ENCODE results near the gene SMURF2.
A peak's percentile ranks its signal among the peaks of the same experiment; 100 is the strongest.
"Not testable (repeated sequence)": the region's sequence is repeated elsewhere in the genome, so short reads cannot be mapped to it uniquely, and the experiment has no call there.

Gene SMURF2

DNA sequence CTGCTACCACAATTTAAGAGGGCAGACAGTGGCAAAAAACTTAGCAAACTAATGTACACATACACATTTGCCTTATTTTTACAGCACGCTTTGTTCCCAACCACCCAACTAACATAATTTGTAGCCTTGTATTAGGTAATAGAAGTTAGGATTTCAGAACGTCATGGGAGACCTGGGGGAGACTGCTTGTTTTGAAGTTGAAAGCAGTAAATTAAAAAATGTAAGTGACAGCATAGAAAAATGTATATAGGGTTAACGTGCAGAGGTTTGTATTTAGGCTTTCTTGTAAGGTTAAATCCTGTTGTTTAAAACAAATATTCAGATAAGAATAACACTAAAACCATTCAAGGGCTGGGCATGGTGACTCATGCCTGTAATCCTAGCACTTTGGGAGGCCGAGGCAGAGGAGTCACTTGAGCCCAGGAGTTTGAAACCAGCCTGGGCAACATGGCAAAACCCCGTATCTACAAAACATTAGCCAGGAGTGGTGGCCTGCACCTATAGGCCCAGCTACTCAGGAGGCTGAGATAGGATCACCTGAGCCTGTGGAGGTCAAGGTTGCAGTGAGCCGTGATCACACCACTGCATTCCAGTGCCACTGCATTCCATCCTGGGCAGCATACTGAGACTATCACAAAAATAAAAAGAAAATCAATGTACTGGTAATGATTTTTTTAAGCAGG lies 2.3 kb upstream of the SMURF2 start:
- DNase-seq (ENCODE audit: low read depth), result not testable (repeated sequence)

DNA sequence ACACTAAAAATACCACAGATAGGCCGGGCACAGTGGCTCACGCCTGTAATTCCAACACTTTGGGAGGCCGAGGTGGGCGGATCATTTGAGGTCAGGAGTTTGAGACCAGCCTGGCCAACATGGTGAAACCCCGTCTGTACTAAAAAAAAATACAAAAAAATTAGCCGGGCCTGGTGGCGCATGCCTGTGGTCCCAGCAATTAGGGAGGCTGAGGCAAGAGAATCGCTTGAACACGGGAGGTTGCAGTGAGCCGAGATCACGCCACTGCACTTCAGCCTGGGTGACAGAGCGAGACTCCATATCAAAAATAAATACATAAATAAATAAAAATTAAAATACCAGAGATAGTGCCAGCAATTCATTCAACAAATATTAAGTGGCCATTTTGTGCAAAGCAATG lies 1.7 kb upstream of the SMURF2 start:
- DNase-seq (ENCODE audit: low read depth), result not testable (repeated sequence)

DNA sequence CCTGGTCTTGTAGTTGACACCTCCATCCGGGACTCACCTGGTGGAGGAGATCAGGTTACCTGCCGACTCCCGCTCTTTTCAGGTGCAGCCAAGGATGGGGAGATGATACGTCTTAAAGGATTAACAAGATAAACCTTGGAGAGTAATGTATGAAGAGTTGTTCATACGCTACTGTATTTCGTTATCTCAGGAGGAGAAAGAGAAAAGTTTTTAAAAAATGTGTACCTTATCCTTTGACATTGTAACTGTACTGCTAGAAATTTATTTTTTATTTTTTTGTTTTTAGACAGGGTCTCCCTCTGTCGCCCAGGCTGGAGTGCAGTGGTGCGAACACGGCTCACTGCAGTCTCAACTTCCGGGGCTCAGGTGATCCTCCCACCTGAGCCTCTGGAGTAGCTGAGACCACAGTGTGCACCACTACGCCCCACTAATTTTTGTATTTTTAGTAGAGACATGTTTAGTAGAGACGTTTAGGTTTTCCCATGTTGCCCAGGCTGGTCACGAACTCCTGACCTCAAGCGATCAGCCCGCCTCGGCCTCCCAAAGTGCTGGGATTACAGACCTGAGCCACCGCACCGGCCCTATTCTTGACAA lies 764 bp upstream of the SMURF2 start:
- no peak for DNase-seq (ENCODE audit: low read depth)

DNA sequence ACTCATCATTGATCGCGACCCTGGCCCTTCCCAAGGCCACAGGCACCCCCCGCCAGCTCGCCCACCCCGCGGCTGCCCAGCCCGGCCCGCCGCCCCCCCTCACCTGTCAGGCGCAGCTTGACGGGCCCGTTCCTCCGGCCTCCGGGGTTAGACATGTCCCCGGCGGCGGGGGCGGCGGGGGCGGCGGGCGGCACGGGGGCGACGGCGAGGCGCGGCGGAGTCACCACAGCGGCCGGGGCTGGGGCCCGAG lies 456 bp downstream of the SMURF2 start:
- no peak for DNase-seq (ENCODE audit: low read depth)

DNA sequence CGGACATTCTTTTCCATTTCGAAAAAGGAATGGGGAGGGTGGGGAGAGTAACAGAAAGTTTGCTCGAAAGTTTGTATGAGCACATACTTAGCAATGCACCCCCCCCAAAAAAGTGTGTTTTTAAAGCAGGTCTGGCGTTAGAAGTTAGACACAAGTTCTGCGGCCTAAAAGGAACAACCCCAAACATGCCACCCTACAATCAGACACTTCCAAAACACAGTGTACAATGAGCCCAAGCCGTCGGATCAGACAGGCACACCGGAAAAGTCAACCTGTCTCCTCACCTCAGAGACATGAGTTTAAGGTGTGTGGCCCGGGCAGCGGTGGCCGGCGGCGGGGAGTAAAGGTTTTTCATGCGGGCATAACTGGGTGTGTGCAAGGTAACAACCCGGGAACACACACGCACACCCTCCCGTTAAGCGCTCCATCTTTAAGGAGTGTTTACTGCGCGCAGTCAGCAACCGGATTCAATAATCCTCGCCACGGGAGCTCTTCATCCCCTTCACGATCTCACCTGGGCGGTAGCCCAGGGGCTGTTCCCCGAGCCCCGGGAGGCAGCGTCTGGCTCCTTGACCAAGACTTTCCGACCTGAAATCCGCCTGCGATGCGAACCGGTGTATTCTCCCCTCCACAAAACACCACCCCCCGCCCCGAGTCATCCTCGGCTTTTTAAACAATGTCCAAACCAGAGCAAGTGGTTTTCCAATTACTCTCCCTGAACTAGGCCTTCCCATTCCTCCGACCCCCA lies 955 bp downstream of the SMURF2 start:
- DNase-seq (ENCODE audit: low read depth), result peak; percentile 9

GRCh38 chr17:64660195-64660977 lies 1.7 kb downstream of the SMURF2 start:
- not testable (repeated sequence) for DNase-seq (ENCODE audit: low read depth)

GRCh38 chr17:64658931-64659330 lies 3.2 kb downstream of the SMURF2 start:
- no peak for DNase-seq (ENCODE audit: low read depth)

DNA sequence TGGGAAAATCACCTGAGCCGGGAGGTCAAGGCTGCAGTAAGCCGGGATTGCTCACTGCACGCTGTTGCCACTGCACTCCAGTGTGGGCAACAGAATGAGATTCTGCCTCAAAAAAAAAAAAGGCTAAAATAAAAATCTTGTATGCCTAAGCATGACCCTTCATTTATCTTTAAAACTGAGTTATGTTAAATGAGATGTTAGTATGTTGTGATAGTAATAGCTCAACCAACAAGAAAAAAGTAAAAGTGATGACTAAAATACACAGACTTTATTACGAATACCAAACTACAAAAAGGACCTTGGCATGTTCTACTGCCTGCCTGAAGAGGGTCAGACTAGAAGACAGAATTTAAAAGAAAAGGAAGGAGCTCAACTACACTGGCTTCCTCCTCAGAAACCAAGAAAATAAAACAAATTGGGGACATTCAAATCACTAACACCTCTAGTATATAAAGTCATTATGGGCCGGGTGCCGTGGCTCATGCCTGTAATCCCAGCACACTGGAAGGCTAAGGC lies 4.4 kb downstream of the SMURF2 start:
- DNase-seq (ENCODE audit: low read depth), result no peak

- DNase-seq (ENCODE audit: low read depth), result no peak
Observed at GRCh38 chr17:64655704-64656103, 6.4 kb downstream of the SMURF2 start.

- no peak for DNase-seq (ENCODE audit: low read depth)
Observed at GRCh38 chr17:64653985-64654355, 8.1 kb downstream of the SMURF2 start.

DNA sequence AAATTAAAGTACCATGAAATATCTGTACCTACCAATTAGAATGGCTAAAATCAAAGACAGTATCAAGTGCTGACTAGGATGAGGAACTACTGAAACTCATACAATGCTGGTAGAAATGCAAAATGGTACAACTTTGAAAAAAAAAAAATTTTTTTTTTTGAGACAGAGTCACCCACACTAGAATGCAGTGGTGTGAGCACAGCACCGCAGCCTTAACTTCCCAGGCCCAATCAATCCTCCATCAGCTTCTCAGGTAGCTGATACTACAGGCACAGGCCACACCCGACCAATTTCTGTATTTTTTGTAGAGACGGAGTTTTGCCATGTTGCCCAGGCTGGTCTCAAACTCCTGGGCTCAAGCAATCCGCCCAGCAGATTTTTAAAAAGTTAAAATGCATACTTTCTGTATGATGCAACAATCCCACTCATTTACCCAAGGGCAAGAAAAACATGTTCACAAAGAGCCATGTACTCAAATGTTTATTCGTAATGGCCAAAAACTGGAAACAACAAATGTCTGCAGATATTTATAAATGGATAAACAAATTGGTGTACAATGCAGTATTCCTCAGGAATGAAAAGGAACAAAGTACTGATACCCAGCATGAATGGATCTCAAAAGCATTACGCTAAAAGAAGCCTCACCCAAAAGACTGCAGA lies 8.7 kb downstream of the SMURF2 start:
- DNase-seq (ENCODE audit: low read depth), result no peak

GRCh38 chr17:64651889-64652288 lies 10.2 kb downstream of the SMURF2 start:
- DNase-seq (ENCODE audit: low read depth), result no peak

- DNase-seq (ENCODE audit: low read depth), result no peak
Observed at GRCh38 chr17:64648234-64648633, 13.9 kb downstream of the SMURF2 start.

- DNase-seq (ENCODE audit: low read depth), result no peak
Observed at GRCh38 chr17:64647817-64648216, 14.3 kb downstream of the SMURF2 start.

DNA sequence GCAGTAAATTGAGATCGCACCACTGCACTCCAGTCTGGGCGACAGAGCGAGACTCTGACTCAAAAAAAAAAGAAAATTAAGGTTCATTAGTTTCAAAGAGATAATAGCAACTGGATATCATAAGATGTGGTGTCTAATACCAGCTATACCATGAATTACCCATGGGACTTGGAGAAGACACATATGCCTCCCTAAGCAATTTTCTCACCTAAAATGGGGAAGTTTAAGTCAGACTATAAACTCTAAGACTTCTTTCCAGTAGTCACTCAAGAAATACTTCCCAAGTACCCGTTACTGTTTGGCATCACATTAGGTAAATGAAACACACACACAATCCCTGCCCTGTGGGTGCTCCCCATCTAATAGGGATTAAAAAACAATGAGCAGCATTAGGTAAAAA lies 22.6 kb downstream of the SMURF2 start:
- no peak for DNase-seq (ENCODE audit: low read depth)

- no peak for DNase-seq (ENCODE audit: low read depth)
Observed at GRCh38 chr17:64638552-64639203, 23.4 kb downstream of the SMURF2 start.

GRCh38 chr17:64635647-64636305 lies 26.3 kb downstream of the SMURF2 start:
- no peak for DNase-seq (ENCODE audit: low read depth)

- DNase-seq (ENCODE audit: low read depth), result no peak
Observed at GRCh38 chr17:64634218-64634617, 27.9 kb downstream of the SMURF2 start.

- DNase-seq (ENCODE audit: low read depth), result no peak
Observed at GRCh38 chr17:64632606-64633005, 29.5 kb downstream of the SMURF2 start.

DNA sequence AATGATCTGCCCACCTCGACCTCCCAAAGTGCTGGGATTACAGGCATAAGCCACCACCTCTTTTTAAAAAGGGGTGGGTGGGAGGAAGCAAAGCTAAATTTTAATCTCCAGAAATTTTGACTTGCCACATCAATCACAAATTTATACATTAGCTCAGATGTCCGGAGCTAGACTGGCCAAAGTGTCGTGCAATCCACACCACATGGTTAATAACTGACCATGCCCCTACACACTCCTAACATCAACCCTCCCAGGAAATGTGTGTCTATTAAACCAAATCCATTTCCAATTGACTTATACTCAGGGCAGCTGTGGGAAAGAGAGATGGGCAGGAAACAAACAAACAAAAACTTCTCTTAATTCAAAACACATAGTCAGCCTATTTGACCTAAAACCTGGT lies 29.9 kb downstream of the SMURF2 start:
- DNase-seq (ENCODE audit: low read depth), result no peak
